ENCODE measurements around the gene ATP2C2.

DNA sequence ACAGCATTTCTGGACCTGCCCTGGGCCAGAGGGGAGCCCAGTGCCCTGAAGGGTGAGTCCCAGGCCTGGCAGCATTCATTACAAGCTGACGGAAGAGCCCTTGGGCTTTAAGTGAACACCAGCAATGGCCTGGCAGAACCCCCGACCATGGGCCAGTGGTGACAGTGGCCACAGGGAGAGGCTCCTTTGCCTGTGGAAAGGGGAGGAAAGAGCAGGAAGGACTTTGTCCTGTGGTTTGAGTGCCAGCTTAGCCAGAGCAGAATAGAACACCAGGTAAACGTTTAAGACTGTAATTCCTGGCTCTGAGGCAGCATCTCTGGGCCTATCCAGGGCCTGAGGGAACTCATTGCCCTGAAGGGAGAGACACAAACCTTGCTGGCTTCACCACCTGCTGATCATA is 34.3 kb upstream of the ATP2C2 start:
- TF ChIP-seq FOXM1 (IDR thresholded peaks at IDR 0.05; ENCODE audit: low read depth): no peak
- TF ChIP-seq, protein P1, sequence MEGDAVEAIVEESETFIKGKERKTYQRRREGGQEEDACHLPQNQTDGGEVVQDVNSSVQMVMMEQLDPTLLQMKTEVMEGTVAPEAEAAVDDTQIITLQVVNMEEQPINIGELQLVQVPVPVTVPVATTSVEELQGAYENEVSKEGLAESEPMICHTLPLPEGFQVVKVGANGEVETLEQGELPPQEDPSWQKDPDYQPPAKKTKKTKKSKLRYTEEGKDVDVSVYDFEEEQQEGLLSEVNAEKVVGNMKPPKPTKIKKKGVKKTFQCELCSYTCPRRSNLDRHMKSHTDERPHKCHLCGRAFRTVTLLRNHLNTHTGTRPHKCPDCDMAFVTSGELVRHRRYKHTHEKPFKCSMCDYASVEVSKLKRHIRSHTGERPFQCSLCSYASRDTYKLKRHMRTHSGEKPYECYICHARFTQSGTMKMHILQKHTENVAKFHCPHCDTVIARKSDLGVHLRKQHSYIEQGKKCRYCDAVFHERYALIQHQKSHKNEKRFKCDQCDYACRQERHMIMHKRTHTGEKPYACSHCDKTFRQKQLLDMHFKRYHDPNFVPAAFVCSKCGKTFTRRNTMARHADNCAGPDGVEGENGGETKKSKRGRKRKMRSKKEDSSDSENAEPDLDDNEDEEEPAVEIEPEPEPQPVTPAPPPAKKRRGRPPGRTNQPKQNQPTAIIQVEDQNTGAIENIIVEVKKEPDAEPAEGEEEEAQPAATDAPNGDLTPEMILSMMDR (IDR thresholded peaks at IDR 0.05): no peak
- TF ChIP-seq GATA2 (CRISPR knock-in tag; IDR thresholded peaks at IDR 0.05): no peak
- no peak for TF ChIP-seq MXI1 (IDR thresholded peaks at IDR 0.05; ENCODE audit: low read depth, low read length)
- TF ChIP-seq NFIC (IDR thresholded peaks at IDR 0.05; ENCODE audit: borderline replicate concordance): no peak
- TF ChIP-seq, protein P2, sequence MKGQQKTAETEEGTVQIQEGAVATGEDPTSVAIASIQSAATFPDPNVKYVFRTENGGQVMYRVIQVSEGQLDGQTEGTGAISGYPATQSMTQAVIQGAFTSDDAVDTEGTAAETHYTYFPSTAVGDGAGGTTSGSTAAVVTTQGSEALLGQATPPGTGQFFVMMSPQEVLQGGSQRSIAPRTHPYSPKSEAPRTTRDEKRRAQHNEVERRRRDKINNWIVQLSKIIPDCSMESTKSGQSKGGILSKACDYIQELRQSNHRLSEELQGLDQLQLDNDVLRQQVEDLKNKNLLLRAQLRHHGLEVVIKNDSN (IDR thresholded peaks at IDR 0.05; ENCODE audit: borderline replicate concordance, low read depth): no peak
- TF ChIP-seq, protein P3, sequence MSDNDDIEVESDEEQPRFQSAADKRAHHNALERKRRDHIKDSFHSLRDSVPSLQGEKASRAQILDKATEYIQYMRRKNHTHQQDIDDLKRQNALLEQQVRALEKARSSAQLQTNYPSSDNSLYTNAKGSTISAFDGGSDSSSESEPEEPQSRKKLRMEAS (IDR thresholded peaks at IDR 0.05; ENCODE audit: low read depth): no peak
- TF ChIP-seq, protein P4, sequence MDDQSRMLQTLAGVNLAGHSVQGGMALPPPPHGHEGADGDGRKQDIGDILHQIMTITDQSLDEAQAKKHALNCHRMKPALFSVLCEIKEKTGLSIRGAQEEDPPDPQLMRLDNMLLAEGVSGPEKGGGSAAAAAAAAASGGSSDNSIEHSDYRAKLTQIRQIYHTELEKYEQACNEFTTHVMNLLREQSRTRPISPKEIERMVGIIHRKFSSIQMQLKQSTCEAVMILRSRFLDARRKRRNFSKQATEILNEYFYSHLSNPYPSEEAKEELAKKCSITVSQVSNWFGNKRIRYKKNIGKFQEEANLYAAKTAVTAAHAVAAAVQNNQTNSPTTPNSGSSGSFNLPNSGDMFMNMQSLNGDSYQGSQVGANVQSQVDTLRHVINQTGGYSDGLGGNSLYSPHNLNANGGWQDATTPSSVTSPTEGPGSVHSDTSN (IDR thresholded peaks at IDR 0.05): no peak
- no peak for TF ChIP-seq SMC3 (IDR thresholded peaks at IDR 0.05; ENCODE audit: low read depth, low read length)
- no peak for TF ChIP-seq EP300 (IDR thresholded peaks at IDR 0.05; ENCODE audit: borderline replicate concordance in 1 of 2, low read depth in 1 of 2, low read length in 1 of 2)
- TF ChIP-seq RAD21 (IDR thresholded peaks at IDR 0.05; ENCODE audit: low read length): no peak

Data from SK-N-SH (cell line).